IPS DF 19.7 (cell line): Measurements from ENCODE around the gene DIP2C.
"Not testable (repeated sequence)": the region's sequence is repeated elsewhere in the genome, so short reads cannot be mapped to it uniquely, and the experiment has no call there.

Source experiments
- DNase-seq: peaks from one replicate; pipeline ENCODE4 v3.0.0-alpha.2; 2013; ENCODE audit warnings: low read depth, low spot score

DIP2C gene

DNA sequence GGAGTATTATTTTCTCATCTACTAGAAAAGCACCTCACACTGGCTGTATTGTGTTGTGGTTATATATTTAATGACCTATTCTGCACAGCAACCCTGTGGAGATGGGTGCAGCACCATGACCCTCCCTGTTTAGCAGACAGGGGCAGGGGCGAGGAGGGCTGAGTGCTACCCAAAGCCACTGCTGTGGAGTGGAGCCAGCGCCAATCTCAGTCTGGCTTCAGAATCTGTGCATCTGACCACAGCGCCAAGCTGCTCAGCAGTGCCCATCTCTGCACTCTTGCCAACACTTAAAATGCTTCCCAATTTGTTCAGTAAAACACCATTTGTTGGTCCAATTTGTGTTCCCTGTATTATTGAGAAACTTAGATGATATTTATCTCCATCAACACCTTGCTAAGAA is 315.1 kb downstream of the DIP2C start:
- DNase-seq = no peak

DNA sequence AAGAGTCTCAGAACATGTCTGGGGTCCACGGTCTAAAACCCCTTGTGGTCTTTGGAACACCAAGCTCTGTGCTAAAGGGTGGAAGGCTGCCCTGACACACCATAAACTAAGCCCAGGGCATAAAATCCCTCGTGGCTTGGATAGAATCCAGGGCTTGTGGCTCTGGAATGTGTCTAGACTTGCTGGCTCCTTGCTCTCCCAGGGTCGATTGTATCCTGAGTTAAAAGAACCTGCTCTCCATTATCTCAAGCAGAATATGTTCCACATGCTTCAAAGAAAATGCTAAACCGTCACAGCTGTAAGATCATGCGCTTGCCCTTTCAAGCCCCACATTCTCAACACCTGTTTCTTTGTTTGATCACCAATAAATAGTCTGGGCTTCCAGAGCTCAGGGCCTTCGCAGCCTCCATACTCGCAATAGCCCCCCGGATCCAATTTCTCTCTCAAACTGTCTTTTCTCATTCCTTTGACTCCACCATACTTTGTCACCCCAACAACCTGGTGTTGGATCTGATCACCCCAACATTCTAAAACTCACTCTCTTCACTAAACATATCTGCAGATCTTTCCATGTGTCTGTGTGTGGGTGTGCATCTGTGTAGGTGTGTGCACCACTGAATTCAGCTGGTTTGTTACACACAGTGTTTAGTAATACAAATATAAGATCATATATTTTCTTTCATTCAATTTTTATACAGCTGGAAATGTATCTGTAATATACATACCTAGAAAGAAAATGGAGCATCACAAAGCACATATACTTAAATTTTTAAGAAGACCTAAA is 315.8 kb downstream of the DIP2C start:
- DNase-seq = no peak

DNA sequence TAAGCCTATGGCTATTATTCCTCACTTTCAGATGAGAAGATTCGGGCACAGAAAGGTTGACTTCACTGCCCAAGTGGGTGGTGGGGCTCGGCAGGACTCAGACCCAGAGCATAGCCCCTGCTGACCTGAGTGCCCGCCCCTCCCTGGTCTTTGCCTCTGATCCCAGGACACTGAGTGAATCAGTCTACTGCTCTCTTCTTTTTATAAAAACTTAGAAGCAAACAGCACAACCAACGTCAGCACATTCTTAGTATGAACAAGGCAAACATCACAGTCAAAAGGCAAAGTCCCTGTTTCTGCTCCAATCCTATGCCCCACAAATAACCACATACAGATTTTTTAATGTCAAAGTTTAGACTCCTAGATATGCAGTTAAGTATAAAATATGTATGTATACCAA is 316.5 kb downstream of the DIP2C start:
- no peak for DNase-seq

DNA sequence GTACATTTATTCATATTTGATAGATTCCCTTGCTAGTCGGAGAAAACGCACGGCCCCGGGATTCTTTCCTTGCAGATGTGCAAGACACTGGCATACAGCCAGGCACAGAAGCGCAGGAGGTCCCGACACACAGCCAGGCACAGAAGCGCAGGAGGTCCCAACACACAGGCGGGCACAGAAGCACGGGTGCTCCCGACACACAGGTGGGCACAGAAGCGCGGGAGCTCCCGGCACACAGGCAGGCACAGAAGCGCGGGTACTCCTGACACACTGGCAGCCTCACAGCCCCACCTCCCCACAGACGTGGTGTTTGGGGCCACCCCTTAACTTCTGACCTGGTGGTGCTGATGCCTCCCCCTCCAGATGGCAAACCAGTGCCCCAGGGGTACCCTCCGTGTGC is 316.9 kb downstream of the DIP2C start:
- DNase-seq = no peak

DNA sequence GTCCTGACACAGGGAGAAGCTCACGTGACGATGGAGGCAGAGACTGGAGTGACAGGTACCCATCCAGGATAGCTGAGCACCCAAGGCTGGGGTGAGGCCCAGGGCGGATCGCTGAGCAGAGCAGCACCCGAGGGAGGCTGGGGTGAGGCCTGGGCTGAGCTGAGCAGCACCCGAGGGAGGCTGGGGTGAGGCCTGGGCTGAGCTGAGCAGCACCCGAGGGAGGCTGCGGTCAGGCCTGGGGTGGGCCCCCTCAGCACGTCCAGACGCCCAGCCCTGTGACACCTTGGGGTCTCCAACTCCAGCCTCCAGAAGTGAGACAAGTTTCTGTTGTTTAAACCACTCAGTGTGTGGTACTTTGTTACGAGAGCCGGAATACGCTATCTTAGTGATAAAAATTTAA is 318.0 kb downstream of the DIP2C start:
- no peak for DNase-seq

DNA sequence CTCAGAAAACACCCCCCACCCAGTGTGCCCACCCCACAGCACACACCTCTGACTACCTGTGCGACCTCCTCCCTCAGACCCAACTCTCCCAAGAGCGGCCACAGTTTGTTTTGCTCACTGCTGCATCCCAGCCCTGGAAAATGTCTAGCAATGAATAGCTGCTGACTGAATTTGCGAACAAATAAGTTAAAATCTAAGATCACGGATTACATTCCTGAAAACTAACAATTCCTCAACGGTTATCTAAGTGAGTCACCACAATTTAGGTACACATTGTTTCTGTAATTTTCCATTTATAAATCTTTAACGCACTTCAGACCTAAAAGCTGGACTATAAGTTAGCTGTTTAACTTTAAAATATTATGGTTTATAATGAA is 319.0 kb downstream of the DIP2C start:
- DNase-seq = no peak

DNA sequence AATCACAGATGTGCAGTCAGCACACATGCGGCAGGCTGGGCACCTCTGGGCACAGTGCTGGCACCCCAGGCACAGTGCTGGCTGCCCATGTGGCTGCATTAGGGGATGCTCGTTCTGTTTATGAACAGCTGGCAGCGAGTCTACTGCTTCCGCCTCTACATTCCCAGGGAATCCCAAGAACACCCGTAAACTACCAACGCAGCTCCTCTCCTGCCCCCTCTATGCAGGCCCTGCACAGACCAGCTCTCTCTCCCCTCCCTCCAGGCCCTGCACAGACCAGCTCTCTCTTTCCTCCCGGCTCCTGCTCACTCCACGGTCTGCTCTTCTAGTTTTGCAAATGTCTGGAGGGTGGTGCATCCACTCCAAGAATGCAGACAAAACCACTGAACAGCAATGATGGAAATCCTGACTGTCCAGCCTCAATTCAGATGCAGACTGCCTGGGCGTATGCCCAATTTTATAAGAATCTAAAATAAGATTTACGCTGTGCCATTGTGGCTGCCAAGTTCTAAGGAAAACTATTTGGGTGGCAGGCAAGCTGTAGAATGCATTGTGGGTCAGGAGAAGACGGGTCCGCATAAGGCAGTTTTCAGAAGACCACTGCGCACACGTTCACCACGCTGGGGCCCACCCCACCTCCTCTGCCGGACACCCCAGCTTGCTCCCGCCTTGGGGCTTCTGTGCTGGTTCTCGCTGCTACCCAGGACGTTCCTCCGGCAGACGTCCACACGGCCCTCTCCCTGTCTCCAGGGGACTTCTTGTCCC is 319.6 kb downstream of the DIP2C start:
- no peak for DNase-seq

DNA sequence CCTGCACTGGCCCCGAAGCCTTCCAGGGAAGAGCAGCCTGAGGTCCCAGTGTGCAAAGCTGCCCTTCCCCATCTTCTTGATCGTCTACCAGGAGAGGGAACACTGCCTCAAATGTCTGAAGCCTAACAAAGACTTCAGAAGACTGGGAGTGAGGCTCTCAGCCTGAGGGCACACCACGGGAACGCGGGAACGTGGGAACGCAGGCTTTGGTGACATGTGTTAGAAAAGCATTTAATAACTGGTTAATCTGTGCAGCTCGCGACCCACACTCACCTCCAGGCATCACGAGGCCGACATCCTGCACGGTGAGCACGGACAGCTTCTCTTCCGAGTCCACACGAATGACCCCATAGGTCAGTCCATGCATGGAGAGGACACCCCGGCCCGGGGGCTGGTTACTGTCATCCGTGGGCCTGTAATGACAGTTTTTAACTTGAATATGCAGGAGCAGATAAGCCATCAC is 320.2 kb downstream of the DIP2C start:
- no peak for DNase-seq

DNA sequence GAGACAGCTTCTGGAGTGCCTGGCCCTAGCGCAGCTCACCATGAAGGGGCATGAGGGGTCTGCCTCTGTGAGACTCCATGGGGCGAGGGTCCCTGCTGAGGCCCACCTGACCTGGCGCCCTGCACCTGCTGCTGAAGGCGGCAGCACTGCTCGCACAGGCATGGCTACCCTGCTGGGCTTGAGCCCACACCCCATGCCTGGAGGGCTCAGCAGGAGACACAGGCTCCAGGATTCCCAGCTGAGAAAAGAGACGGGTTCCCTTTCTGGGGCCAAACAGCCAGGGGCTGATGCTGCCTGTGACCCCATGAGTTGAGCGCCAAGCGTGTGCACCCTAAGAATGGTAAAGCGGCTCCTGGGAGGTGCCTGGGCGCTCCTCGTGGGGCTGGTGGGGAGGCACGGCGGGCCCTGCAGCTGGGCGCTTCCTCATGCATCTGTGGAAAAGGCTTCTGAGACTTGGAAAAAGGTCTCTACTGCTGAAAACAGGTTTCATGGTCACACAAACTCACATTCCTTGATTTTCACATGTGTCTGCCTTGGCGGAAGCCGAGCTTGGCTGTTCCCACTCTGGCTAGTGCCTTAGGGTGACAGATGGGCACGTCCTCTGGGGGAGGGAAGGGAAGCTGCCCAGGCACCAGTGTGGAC is 320.8 kb downstream of the DIP2C start:
- DNase-seq = no peak

DNA sequence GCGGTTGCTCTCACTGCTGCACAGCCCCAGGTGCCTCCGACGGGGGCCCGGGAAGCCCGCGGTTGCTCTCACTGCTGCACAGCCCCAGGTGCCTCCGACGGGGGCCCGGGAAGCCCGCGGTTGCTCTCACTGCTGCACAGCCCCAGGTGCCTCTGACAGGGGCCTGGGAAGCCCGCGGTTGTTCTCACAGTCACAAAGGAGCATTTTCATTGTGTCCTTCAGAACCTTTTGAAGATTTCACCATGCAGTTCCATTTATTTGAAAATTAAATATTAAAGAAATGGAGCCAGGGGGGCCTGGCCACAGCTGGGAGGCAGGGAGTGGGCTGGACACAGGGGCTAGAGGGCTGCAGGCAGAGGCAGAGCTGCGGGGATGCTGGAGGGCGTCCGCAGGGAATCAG is 321.4 kb downstream of the DIP2C start:
- not testable (repeated sequence) for DNase-seq

DNA sequence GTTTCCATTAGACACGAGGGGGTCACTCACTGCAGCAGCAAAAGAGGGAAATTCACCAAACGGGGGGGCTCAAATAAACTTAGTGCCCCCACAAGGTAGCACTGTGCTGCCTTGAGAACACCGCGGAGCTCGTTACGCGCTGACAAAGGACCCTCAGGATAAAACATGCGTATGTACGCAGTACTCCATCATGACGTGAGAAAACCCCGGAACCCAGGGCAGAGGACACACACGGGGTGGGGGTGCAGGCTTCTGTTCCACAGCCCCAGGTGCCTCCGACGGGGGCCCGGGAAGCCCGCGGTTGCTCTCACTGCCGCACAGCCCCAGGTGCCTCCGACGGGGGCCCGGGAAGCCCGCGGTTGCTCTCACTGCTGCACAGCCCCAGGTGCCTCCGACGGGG is 321.8 kb downstream of the DIP2C start:
- no peak for DNase-seq

DNA sequence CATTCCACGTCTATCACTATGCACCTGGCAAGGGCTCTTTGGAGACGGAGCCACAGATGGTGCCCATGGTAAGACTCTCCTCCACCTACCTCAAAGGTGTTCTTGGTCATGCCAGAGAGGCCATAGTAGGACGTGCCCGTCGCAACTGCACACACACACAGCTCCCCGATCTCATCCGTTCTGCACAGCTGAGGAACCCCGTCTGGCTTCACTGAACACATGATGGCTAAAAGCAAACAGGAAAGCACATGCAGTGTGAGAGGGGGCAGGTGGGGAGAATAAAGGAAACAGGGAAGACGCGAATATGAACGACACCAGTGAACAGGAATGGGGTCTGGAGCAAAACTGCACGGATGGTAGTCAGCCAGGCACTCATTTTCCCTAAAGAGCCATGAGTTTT is 323.3 kb downstream of the DIP2C start:
- DNase-seq = no peak

DNA sequence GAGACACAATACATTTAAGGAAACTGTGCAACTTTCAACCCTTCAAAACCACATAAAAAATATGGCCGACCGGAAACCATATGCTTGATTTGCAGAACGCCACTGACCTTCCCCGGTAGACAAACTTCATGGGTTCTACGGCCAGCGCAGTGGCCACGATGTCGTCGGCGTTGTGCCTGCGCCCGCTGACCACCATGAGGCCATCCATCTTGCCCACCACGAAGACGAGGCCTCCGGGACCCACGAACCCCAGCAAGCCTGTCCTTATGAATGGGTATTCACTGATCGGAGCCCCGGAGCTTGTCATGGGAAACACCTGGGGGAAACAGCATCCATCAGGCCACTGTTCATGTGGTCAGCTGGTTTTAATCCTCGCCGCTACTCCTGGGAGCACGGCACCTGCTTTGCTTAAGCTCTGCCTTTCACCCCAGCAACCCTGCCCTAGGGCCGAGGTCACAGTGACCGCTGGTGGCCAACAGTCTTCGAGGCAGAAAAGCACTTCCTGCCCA is 325.1 kb downstream of the DIP2C start:
- DNase-seq = no peak

DNA sequence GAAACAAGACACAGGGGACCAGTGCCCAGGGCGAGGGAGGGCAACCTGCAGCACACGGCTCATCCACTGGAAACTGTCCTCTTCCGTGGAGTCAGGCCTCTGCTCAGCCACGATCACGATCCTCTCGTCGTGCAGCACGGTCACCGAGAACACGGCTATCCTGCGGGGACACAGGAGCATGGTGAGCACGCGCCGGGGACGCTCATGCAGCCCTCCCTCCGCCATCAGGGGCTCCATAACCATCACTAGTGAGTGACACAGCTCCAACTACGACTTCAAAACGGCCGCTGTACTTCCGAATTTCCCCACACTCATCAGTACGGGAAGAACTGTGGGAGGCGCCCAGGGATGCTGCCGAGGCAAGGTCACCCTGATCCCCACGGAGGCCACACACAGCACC is 326.3 kb downstream of the DIP2C start:
- DNase-seq = no peak

DNA sequence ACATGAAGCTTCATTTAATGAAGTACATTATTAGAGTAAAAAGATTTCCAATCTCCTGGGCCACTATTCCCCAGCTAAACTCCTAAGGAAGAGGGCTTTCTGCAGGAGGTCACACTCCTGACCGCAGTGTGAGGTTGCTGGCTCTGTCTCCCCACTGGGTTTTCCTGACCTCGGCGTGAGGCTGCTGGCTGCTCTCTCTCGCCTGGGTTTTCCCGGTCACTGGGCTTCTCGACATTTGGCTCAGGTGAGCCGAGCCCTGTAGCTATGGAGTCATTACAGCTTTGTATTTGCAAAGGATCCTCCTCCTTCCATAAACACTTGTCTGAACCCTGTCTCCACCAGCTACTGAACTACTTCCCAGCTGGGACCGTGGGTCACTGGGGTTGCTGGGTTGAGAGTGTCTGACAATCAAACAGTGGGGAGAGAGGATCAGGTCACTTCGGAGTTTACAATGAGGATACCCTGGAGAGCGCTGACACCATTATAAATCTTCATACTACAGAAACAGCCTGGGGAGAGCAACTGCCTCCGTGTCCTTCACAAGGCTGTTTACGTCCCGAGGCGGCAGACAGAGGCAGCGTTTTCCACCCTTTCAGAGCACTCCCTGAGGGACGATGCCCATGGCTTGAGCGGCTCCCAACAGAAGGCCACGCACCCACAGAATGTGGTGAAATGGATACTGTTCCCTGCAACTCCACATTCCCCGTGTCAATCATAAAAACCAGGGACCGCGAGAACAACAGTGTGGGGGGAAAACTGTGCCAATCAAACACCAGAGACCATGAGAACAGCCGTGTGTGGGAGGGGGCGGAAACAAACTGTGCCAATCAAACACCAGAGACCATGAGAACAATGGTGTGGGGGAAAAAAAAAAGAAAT is 328.0 kb downstream of the DIP2C start:
- DNase-seq = no peak

DNA sequence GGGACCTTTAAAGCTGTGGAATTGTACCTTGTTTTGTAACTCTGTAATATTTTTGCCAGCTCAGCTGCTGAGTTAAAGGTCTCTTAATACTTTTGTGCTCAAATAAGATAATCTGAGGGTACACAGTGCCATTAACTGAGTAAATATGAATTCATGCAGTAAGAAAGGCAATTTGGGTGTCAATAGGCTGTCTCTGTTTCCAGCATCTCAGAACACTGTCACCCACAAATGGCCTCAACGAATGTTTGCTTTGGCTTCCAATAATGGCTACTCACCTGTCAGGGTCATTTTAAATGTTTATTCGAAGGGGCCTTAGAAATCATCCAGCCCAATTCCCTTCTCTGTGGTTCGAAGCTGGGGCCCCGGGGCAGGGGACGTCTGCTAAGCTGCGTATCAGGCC is 328.8 kb downstream of the DIP2C start:
- DNase-seq = no peak

DNA sequence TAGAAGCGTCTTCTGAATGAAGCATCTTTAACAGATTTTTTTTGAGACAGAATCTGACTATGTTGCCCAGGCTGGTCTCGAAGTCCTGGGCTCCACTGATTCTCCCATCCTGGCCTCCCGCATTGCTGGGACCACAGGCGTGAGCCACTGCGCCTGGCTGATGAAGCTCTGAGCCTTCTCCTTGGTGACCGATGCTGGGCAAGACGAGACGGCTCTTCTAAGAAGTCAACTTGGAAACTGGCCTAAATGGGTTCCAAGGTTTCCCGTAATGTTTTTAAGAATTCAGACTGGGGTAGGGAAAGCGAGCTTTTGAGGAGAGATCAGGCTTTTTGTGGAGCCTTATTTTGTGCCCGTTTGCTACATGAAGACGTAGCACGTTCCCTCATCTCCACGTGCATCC is 329.7 kb downstream of the DIP2C start:
- no peak for DNase-seq

DNA sequence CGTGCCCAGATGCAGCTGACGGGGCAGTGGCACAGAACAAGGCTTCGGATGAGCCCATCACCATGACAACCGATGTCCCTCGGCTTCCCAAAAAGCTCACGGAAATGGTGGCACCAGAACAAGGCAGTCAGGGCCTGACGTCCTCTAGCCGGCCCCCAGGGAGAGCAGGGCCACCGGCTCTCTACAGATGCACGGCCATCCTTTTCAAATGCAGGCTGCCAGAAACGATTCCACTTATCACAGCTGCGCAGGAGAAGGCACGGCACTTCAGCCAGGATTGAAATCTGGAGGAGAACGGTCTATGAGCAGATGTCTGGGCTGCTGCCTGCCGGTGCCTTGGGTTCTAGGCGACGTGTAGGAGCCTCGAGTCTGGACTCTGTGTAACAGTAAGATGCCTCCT is 330.4 kb downstream of the DIP2C start:
- DNase-seq = no peak

DNA sequence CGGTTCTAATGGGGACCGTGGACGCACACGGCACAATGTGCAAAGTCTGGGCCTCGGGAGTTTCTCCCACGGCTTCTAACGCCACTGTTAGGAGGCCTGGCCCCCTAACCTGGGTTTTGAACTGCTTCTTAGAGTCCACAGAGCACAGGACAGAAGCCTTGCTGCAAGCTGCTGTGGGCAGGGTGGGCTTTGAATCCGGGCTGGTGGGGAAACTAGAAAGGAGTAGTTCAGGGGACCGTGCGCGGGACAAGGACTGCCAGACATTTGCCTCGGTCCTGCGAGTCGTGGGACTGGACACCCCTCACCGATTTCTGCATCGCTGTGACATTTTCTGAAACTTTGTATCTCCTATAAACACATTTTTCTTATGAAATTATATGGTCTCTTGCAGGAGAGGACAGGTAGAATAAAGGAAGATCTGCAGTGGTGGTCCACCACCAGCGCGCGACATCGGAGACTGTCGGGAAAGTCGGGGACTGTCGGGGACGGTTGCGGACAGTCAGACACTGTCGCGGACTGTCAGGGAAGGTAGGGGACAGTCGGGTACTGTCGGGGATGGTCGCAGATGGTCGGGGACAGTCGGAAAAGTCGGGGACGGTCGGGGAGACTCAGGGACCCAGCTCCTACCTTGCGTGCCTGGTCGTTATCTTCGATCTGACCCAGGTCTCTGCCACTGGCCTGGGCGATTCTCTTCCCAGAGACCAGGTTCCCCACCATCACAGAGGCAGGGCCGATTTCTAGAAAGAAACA is 332.1 kb downstream of the DIP2C start:
- no peak for DNase-seq

DNA sequence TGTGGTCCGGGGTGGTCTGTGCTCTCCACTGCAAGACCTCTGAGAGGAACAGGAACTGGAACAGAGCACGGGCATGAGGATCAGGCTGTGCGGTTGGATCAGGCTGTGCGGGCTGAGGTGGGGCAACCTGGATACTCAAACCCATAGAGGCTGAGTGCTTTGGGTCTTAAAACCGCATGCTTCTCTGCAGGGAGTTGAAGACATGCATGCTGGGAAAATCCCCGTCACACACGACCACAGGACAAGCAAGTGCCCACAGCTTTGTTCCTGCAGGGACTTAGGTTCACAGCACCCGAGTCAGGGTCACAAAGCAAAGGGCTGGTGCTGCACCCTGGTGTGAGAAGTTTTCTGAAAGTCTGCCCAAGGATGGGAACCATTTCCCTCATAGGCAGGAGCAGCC is 333.0 kb downstream of the DIP2C start:
- no peak for DNase-seq
